Activated naive CD4-positive, alpha-beta T cell (primary cell): ENCODE results near the gene CAAP1.
"Not testable (repeated sequence)": the region's sequence is repeated elsewhere in the genome, so short reads cannot be mapped to it uniquely, and the experiment has no call there.

Source experiments
- DNase-seq, 4 experiments: peaks; one replicate each; lab custom pipeline; 2025; lab: John Stamatoyannopoulos, UW

The CAAP1 gene

GRCh38 chr9:26892251-26893029 lies at the start of gene CAAP1:
CAAP1 (minus strand) TSS chr9:26892802; CDS start chr9:26892715, 87 bp downstream.
- DNase-seq = peak; percentile 84 to 88 (median 86)

GRCh38 chr9:26940779-26941178 lies 48.2 kb upstream of the CAAP1 start:
- no peak for DNase-seq

GRCh38 chr9:26939955-26940711 lies 47.5 kb upstream of the CAAP1 start:
- DNase-seq = no peak

- DNase-seq = no peak
Observed at GRCh38 chr9:26937816-26938371, 45.3 kb upstream of the CAAP1 start.

- DNase-seq = no peak
Observed at GRCh38 chr9:26935847-26936246, 43.2 kb upstream of the CAAP1 start.

- DNase-seq = no peak
Observed at GRCh38 chr9:26928902-26929495, 36.4 kb upstream of the CAAP1 start.

- DNase-seq = no peak
Observed at GRCh38 chr9:26925609-26926008, 33.0 kb upstream of the CAAP1 start.

GRCh38 chr9:26919698-26920097 lies 27.1 kb upstream of the CAAP1 start:
- DNase-seq = no peak

GRCh38 chr9:26913138-26913668 lies 20.6 kb upstream of the CAAP1 start:
- no peak for DNase-seq

- DNase-seq = no peak
Observed at GRCh38 chr9:26904671-26905070, 12.1 kb upstream of the CAAP1 start.

GRCh38 chr9:26904070-26904469 lies 11.5 kb upstream of the CAAP1 start:
- no peak for DNase-seq

- DNase-seq = no peak
Observed at GRCh38 chr9:26893030-26893676, 551 bp upstream of the CAAP1 start.

GRCh38 chr9:26891726-26892125 lies 876 bp downstream of the CAAP1 start:
- DNase-seq = no peak

GRCh38 chr9:26888271-26888670 lies 4.3 kb downstream of the CAAP1 start:
- DNase-seq = no peak

- no peak for DNase-seq
Observed at GRCh38 chr9:26882154-26882553, 10.4 kb downstream of the CAAP1 start.

- DNase-seq = no peak
Observed at GRCh38 chr9:26880262-26880661, 12.3 kb downstream of the CAAP1 start.

GRCh38 chr9:26875155-26875554 lies 17.4 kb downstream of the CAAP1 start:
- DNase-seq = not testable (repeated sequence)

- DNase-seq = no peak
Observed at GRCh38 chr9:26870292-26870691, 22.3 kb downstream of the CAAP1 start.

GRCh38 chr9:26863074-26863473 lies 29.5 kb downstream of the CAAP1 start:
- DNase-seq = no peak

- no peak for DNase-seq
Observed at GRCh38 chr9:26856413-26857032, 36.1 kb downstream of the CAAP1 start.

- DNase-seq = no peak
Observed at GRCh38 chr9:26850995-26851394, 41.6 kb downstream of the CAAP1 start.
